ENCODE results near the gene SLC45A1. TPM values are rescaled to one million over a fixed set of nuclear protein-coding genes. Genes with fewer than 3 reads are reported as not detected.
A peak's percentile ranks its signal among the peaks of the same experiment; 100 is the strongest.

Gene SLC45A1
- total and polyA plus RNA-seq, 12 donors: 0.53 to 4.1 (median 1.6) TPM

DNA sequence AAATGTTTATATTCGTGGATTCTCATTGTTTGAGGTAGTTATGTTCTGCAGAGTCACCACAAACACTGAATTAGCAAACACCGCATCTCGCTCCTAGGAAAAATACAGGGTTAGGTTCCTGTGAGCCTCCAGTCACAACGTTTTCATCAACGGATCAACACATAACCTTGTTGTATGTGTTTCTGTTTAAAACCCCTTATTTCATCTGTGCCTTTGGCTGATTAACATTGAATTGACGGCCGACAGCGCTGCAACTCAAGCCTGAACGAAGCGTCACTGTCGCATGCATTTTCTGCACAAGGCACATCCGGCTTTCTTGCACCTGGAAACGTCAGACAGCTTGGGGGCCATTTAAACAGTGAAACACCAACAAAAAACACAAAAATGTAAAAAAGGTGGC lies 8.4 kb downstream of the SLC45A1 start:
- H3K36me3 ChIP-seq: peaks cover 0 to 32% (median 0%) of the 10 kb centered on the region in 9 donors
- DNase-seq (no peak), ATAC-seq (no peak)
- H3K27me3 ChIP-seq: no peaks in the 10 kb centered on the region
- WGBS, 2 donors: 95 to 97% methylated on average over 13 of the region's 13 CpGs
- H3K4me3 ChIP-seq: no peak overlapping the region
- no peak overlapping the region for H3K27ac ChIP-seq
- peaks cover 4 to 21% (median 14%) of the 10 kb centered on the region in 9 donors for H3K4me1 ChIP-seq
- no peaks in the 10 kb centered on the region for H3K9me3 ChIP-seq
- TF ChIP-seq, protein P1, sequence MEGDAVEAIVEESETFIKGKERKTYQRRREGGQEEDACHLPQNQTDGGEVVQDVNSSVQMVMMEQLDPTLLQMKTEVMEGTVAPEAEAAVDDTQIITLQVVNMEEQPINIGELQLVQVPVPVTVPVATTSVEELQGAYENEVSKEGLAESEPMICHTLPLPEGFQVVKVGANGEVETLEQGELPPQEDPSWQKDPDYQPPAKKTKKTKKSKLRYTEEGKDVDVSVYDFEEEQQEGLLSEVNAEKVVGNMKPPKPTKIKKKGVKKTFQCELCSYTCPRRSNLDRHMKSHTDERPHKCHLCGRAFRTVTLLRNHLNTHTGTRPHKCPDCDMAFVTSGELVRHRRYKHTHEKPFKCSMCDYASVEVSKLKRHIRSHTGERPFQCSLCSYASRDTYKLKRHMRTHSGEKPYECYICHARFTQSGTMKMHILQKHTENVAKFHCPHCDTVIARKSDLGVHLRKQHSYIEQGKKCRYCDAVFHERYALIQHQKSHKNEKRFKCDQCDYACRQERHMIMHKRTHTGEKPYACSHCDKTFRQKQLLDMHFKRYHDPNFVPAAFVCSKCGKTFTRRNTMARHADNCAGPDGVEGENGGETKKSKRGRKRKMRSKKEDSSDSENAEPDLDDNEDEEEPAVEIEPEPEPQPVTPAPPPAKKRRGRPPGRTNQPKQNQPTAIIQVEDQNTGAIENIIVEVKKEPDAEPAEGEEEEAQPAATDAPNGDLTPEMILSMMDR (IDR thresholded peaks at IDR 0.05): no peak
- intact Hi-C loops (cut with DNase I): no loop called here

DNA sequence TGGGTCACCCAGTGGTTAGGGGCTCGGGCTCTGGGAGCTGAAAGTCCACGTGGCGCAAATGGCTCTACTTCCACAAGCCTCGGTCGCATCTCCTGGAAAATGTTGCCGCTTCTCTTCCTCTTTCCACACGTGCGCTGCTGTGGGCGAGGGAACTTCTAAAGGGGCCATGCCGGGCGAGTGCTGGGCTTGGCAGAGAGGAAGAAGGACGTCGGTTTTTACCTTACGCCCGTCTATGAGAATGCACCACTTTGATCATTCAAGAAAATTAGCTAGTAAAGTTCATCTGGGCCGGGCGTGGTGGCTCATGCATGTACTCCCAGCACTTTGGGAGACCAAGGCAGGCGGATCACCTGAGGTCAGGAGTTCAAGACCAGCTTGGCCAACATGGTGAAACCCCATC lies 10.4 kb downstream of the SLC45A1 start:
- Histone ChIP-seq H3K4me1 (peaks cover 4 to 17% (median 14%) of the 10 kb centered on the region in 9 donors), H3K4me3 (no peak overlapping the region), H3K27me3 (no peaks in the 10 kb centered on the region), H3K36me3 (peaks cover 0 to 32% (median 0%) of the 10 kb centered on the region in 9 donors), H3K9me3 (no peaks in the 10 kb centered on the region), H3K27ac (no peak overlapping the region)
- TF ChIP-seq, protein P1 (IDR thresholded peaks at IDR 0.05): no peak
- DNase-seq (no peak), ATAC-seq (no peak)
- WGBS, 2 donors: 94 to 95% methylated on average over 18 of the region's 18 CpGs
- intact Hi-C loops (cut with DNase I): no loop called here

DNA sequence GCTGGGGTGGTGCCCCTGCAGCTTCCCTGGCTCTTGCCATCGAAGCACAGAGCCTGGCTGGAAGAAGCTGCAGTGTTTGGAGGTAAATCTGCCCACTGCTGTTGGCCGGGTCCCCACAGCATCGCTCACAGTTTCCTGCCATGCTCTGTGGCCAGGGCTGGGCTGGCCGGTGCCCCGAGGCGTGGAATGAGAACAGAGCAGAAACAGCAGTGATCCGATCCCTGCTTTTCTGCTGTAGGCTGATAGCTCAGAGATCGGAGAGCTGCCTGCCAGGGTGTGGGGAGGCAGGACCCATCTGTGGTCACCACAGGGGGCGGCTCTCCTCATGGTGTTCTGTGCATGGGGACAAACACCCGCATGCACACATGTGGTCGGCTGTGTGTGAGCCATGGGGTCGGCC lies 11.5 kb downstream of the SLC45A1 start:
- TF ChIP-seq, protein P1 (IDR thresholded peaks at IDR 0.05): no peak
- Histone ChIP-seq H3K27me3 (no peaks in the 10 kb centered on the region), H3K9me3 (no peaks in the 10 kb centered on the region), H3K36me3 (peaks cover 0 to 32% (median 0%) of the 10 kb centered on the region in 9 donors), H3K4me3 (no peak overlapping the region), H3K4me1 (peaks cover 0 to 8% (median 5%) of the 10 kb centered on the region in 9 donors), H3K27ac (no peak overlapping the region)
- intact Hi-C loops (cut with DNase I): no loop called here
- no peak for ATAC-seq
- 82 to 88% methylated on average over 12 of the region's 12 CpGs for WGBS, 2 donors
- no peak for DNase-seq

DNA sequence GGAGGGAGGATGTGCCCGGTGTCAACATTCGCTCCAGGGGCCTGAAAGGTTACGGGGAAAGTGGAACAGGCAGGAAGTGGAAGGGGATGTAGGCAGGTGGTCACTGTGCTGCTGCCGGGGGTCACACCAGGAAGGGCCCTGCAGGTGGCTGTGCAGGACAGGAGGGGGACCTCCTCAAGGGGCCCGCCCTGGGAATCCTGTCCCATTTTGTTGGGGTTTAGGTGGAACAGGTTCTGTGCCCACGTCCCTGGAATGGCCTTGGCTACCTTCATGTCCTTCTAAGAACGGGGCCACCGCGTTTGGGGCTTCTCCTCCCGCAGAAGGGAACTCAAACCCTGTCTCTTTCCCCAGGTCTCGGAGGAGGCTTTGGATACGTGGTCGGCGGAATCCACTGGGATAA lies 11.9 kb downstream of the SLC45A1 start:
- H3K27me3 ChIP-seq: no peaks in the 10 kb centered on the region
- 89 to 90% methylated on average over 14 of the region's 14 CpGs for WGBS, 2 donors
- ATAC-seq (peak in 1 of 8 donors; percentile 45), DNase-seq (no peak)
- TF ChIP-seq, protein P1 (IDR thresholded peaks at IDR 0.05): no peak
- H3K27ac ChIP-seq: no peak overlapping the region
- intact Hi-C loops (cut with DNase I): no loop called here
- peaks cover 0 to 32% (median 0%) of the 10 kb centered on the region in 9 donors for H3K36me3 ChIP-seq
- no peaks in the 10 kb centered on the region for H3K9me3 ChIP-seq
- no peak overlapping the region for H3K4me3 ChIP-seq
- peaks cover 0 to 4% (median under 1%) of the 10 kb centered on the region in 9 donors for H3K4me1 ChIP-seq
